OCI-LY7 (cell line): Measurements from ENCODE around the gene PLCB3.

Experiments used
- EZH2phosphoT487 ChIP-seq: fragments of 200-600 bp; sonication (generic); IDR thresholded peaks from 2 replicates; pipeline ENCODE4 v1.6.1; 2018; ENCODE audit warnings: low read depth, borderline replicate concordance, mild to moderate bottlenecking, mixed run types, antibody characterized with exemption, low read length, moderate library complexity, mixed read lengths
- TF ChIP-seq, protein P1 (sequence below): fragments of 200-600 bp; sonication (generic); conservative IDR thresholded peaks from 2 replicates; pipeline ENCODE4 v1.5.1; 2014; ENCODE audit warnings: mild to moderate bottlenecking, antibody characterized with exemption, low read length, moderate library complexity, mixed read lengths

- TF ChIP-seq, protein P1, sequence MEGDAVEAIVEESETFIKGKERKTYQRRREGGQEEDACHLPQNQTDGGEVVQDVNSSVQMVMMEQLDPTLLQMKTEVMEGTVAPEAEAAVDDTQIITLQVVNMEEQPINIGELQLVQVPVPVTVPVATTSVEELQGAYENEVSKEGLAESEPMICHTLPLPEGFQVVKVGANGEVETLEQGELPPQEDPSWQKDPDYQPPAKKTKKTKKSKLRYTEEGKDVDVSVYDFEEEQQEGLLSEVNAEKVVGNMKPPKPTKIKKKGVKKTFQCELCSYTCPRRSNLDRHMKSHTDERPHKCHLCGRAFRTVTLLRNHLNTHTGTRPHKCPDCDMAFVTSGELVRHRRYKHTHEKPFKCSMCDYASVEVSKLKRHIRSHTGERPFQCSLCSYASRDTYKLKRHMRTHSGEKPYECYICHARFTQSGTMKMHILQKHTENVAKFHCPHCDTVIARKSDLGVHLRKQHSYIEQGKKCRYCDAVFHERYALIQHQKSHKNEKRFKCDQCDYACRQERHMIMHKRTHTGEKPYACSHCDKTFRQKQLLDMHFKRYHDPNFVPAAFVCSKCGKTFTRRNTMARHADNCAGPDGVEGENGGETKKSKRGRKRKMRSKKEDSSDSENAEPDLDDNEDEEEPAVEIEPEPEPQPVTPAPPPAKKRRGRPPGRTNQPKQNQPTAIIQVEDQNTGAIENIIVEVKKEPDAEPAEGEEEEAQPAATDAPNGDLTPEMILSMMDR = no peak
- no peak for TF ChIP-seq EZH2phosphoT487
Observed at GRCh38 chr11:64291262-64291751, 40.0 kb downstream of the PLCB3 start, which contains the start of gene KCNK4.
